Stimulated activated CD4-positive, alpha-beta T cell treated with anti-CD3 and anti-CD28 coated beads, Interleukin-1b, Interleukin-23, amount 100 ng/mL, for 1 hour (primary cell): ENCODE results near the gene CTSH.
"Not testable (repeated sequence)": the region's sequence is repeated elsewhere in the genome, so short reads cannot be mapped to it uniquely, and the experiment has no call there.

Experiments
- DNase-seq, 2 donors: peaks; one replicate each; pipeline ENCODE4 v3.0.0-alpha.2; 2020; ENCODE audit warnings: low read depth in 2 of 2

Gene CTSH

GRCh38 chr15:78881681-78882080 lies 63.2 kb downstream of the CTSH start:
- no peak for DNase-seq

GRCh38 chr15:78880813-78881212 lies 64.0 kb downstream of the CTSH start:
- no peak for DNase-seq

- no peak for DNase-seq
These were observed 64.7 kb downstream of the CTSH start for GRCh38 chr15:78880242-78880533.

GRCh38 chr15:78879517-78880241 lies 65.2 kb downstream of the CTSH start:
- no peak for DNase-seq

- no peak for DNase-seq
These were observed 66.5 kb downstream of the CTSH start for GRCh38 chr15:78878356-78878755.

GRCh38 chr15:78876954-78877353 lies 67.9 kb downstream of the CTSH start:
- DNase-seq, result not testable (repeated sequence)

- no peak for DNase-seq
These were observed 69.5 kb downstream of the CTSH start for GRCh38 chr15:78875107-78875914.

GRCh38 chr15:78873793-78874765 lies 70.8 kb downstream of the CTSH start:
- DNase-seq, result no peak

GRCh38 chr15:78872972-78873792 lies 71.7 kb downstream of the CTSH start:
- DNase-seq, result peak; percentile 70 to 77

GRCh38 chr15:78872155-78872971 lies 72.5 kb downstream of the CTSH start, which contains the start of gene MORF4L1:
Gene MORF4L1, plus strand, starts transcription at chr15:78872890. Its CDS starts 128 bp downstream, at chr15:78873018.
- peak; percentile 80 to 90 for DNase-seq

GRCh38 chr15:78871483-78872127 lies 73.2 kb downstream of the CTSH start:
- not testable (repeated sequence) for DNase-seq
